Left kidney (tissue), 8 donors: Measurements from ENCODE around the gene CARF. TPM values are rescaled to one million over a fixed set of nuclear protein-coding genes. Genes with fewer than 3 reads are reported as not detected.
"Not testable (repeated sequence)": the region's sequence is repeated elsewhere in the genome, so short reads cannot be mapped to it uniquely, and the experiment has no call there.

Source experiments
- DNase-seq: peaks from one replicate; pipeline ENCODE4 v3.0.0-alpha.2; 2013
- long read RNA-seq, 8 donors: transcript quantifications; one replicate each; lab custom pipeline, GENCODE V29; 2026
- polyA plus RNA-seq: library from polyadenylated mRNA; unstranded; fragments of 120-200 nt; gene quantifications from one replicate; pipeline ENCODE4 v1.2.1, GENCODE V29; 2013; ENCODE audit not compliant: insufficient read length

The CARF gene, protein sequence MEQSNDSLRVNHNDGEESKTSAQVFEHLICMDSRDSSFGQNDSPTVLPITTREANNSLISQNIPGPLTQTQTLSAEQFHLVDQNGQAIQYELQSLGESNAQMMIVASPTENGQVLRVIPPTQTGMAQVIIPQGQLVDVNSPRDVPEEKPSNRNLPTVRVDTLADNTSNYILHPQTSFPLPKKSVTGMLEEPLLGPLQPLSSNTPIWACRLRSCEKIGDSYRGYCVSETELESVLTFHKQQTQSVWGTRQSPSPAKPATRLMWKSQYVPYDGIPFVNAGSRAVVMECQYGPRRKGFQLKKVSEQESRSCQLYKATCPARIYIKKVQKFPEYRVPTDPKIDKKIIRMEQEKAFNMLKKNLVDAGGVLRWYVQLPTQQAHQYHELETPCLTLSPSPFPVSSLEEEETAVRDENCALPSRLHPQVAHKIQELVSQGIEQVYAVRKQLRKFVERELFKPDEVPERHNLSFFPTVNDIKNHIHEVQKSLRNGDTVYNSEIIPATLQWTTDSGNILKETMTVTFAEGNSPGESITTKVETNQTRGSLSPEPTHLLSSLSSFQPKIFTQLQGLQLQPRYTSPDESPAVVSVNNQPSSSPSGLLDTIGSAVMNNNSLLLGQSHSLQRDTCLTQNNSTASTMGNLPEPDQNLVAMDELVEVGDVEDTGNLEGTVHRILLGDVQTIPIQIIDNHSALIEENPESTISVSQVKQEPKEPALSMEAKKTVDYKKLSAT
- 22.6 TPM for polyA plus RNA-seq
- long read RNA-seq, donor 1, partial matches to known transcripts = 0 of 1 reads
- long read RNA-seq, donor 1, other reads (novel, unspliced or antisense) = 0 of 1 reads
- long read RNA-seq, donor 2 = 0 reads
- long read RNA-seq, donor 3 = 0 reads
- long read RNA-seq, donor 4 = 0 reads
- long read RNA-seq, donor 5, partial matches to known transcripts = 0 of 1 reads
- long read RNA-seq, donor 5, other reads (novel, unspliced or antisense) = 0 of 1 reads
- long read RNA-seq, donor 6 = 0 reads
- long read RNA-seq, donor 7, partial matches to known transcripts = 5 of 5 reads
- long read RNA-seq, donor 7, other reads (novel, unspliced or antisense) = 0 of 5 reads
- long read RNA-seq, donor 8 = 0 reads

- peak; percentile 97 for DNase-seq
Measured at GRCh38 chr2:202911512-202912341, at the start of gene CARF, which contains the start of gene WDR12. TSS of gene CARF (plus strand) at chr2:202912275. CDS start at chr2:202941903, 29,628 bp downstream. TSS of gene WDR12 (minus strand) at chr2:202911673. CDS start at chr2:202911476, 197 bp downstream.

DNA sequence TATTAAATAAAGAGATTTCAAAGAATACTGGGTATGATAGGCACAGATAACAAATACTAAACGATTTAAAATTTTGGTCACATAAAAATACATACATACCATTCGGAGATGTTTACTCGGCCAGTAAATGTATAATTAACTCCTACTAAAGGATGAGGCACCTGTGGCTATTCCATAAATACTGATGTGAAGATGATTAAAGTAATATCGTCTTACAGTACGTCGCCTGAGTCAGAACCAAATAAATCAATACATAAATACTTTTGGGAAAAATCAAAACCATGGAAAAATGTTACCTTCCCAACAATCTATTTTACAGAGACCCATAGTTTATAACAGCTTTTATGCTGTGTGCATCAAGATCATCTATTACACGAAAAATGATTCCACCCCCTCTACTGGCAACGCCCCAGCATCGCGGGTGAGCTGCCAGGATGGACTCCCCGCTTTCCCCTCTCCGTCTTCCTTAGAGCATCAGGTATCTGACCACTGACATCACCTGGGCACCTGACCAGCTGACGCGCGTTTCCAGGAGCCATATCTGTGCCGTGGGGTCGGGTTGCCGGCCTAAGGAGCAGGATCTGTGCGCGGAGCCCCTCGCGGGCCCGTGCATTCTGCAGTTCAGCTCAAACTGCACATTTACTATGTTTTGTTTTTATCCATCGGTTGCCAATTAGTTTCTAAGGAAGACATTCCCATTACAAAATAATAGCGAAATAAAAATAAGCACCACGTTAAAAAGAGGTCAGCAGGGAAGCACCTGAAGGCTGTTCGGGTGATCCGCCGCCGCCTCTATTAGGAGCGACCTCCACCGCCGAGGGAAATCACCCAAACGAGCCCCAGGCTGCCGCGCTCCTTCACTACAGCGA lies 41.4 kb upstream of the CARF start:
- peak; percentile 82 for DNase-seq

GRCh38 chr2:202871300-202872141 lies 40.6 kb upstream of the CARF start, which contains the start of gene ICA1L:
TSS of gene ICA1L (minus strand) at chr2:202871766. CDS start at chr2:202829009, 42,757 bp downstream.
- DNase-seq = peak; percentile 83

DNA sequence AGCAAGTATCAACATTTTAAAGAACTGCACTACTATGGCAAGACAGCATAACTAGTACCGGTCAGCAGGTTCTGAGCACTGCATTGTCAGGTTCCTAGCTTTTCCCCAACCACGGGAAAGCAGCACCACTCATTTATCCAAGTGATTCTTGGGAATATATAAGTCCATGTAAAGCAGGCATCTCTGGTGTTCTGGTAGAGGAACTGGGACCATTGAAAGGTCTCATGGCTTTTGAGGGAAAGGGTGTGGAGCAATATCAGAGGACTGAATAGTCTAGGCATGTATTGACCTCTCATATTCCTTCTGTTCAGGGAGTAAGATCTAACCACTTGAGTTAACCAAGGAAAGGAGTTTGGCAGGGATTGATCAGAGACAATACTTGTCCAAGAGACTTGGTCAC lies 34.4 kb upstream of the CARF start:
- no peak for DNase-seq

- DNase-seq = no peak
Measured at GRCh38 chr2:202881570-202881969, 30.5 kb upstream of the CARF start.

DNA sequence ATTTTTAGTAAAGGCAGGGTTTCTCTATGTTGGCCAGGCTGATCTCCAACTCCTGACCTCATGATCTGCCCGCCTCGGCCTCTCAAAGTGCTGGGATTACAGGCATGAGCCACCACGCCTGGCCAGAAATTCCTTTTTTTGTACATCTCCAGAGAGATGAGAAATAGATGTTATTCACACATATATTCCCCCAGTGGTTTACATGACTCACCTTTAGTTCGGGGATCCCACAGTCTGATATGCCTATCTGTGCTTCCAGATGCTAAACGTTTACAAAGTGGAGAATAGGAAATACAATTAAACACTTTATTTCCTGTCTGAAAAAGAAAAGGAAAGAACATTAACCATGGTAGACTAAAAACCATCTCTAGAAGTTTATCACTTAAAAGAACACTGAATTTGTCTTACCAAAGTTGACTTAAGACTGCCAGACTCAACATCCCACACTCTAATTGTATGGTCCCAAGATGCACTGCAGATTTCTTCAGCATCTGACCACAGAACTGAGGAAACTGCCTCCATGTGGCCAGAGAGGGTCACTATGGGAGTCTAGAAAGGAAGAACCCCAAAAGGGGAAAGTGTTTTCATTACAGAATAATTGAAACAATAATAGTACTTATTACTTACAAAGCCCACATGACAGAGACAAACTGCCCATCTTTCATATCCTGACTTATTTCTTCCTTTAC lies 27.9 kb upstream of the CARF start:
- no peak for DNase-seq

DNA sequence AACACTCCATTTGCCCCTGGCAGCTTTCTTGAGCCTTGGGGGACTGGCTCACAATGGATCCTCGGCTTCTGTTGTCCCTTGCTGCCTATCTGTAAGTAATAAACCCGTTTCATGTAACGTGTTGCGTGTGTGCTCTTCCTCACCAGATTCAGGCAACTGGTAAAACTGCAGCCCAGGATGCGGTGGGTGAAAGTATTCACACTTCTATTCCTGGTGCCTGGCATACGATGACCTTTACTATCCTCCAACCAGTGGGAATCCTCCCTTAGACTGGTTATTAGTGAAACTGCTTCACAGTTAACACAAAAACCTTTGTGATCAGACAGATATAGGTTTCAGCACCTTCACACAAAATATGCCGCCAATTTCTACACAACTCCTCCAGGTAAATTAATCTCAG lies 26.9 kb upstream of the CARF start:
- no peak for DNase-seq

- not testable (repeated sequence) for DNase-seq
Measured at GRCh38 chr2:202905507-202905906, 6.6 kb upstream of the CARF start.

DNA sequence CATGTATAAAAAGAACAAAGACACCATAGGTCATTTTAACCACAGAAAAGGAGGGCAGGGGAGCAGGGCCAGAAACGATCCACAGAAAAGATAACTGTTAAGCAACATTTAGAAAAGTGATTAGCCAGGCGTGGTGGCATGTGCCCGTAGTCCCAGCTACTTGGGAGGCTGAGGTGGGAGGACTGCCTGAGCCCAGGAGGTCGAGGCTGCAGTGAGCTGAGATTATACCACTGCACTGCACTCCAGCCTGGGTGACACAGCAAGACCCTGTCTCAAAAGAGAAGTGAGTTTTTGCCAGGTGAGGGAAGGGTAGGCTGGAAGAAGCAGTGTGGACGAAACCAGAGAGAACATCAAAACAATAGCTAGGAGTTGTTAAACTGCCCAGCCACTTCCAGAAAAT lies 3.9 kb upstream of the CARF start:
- DNase-seq = no peak

DNA sequence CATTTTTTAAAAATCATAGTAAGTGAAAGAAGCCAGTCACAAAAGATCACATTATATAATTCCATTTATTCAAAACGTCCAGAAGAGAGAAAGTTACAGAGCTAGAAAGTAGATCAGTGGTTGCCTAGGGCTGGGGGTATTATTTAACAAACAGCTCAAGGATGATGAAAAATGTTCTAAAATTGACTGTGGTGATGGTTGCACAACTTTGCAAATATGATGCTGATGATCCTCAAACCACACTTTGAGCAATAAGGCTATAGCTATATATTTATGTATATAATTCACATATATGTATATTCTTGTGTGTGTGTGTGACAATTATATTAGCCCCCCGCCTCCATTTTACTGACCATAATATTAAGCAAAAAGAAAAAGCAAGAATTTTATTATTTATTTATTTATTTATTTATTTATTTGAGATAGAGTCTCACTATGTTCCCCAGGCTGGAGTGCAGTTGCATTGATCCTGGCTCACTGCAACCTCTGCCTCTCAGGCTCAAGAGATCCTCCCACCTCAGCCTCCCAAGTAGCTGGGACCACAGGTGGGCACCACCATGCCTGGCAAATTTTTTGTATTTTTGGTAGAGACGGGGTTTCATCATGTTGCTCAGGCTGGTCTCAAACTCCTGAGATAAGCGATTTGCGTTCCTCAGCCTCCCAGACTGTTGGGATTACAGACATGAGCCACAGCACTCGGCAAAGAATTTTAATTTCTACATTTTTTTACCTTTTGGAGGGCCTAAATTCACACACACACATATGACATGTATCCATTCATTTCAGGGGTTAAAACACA lies 2.5 kb upstream of the CARF start:
- no peak for DNase-seq

DNA sequence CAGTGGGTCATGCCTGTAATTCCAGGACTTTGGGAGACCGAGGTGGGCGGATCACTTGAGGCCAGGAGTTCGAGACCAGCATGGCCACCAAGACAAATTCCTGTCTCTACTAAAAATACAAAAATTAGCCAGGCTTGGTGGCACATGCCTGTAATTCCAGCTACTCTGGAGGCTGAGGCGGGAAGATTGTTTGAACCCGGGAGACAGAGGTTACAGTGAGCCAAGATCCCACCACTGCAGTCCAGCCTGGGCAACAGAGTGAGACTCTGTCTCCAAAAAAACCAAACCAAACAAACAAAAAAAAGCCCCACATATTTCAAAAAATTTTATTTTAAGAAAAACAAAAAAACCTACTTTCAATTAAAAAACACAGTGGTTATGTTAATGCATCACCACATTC lies 1.8 kb upstream of the CARF start:
- DNase-seq = not testable (repeated sequence)

- no peak for DNase-seq
Measured at GRCh38 chr2:202910698-202911097, 1.4 kb upstream of the CARF start.

DNA sequence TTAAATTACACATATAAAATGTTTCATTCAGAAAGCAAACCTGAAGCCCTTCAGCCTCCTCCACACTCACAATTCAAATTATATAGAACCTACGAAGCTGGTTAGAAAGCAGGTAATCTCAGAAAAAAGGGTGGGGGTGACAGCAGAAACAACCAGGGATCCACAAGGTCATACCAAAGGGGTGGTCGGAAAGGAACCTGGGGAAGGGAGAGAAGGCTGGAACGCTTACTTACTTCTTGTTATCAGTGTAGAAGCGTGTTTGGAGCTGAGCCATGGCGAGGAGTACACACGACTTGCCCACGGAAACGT lies 918 bp upstream of the CARF start:
- DNase-seq = no peak

DNA sequence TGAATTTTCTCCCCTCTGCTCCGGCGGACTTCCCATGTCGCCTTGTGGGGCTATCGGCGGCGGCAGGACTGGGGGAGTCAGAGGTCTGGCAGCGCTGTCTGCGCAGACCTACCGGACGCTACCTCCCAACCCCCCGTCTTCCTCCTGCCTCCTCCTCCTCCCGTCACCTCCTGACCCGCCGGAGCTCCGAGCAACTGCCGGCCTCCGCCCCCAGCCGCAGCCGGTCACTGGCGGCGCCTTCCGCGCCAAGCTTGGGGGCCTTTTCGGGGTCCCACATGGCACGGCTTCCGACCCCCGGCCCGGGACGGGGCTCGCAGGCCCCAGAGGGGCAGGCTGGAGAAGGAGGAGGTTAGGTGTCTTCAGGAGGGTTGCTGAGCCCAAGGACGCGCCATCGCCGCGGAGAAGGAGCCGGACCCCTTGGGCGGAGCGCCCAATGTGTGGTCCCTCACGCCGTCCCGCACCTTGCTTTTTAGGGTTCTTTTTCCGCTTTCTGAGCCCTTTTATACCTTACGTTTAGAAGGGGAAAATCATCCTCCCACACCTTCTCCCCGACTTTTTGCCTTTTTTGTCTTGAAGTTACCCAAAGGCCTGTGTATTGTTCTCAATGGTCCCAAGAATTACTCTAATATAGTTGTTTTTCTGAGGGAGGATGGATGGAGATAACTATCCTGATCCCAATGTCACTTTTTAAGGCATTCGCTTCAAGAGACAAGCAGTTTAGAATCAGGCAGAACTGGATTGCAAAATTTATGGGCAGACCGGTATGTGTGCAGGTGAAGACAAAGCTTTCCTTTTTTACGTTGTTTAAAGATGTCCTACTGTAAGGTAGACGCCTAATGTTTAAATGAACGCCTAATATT lies 497 bp downstream of the CARF start:
- peak; percentile 13 for DNase-seq

DNA sequence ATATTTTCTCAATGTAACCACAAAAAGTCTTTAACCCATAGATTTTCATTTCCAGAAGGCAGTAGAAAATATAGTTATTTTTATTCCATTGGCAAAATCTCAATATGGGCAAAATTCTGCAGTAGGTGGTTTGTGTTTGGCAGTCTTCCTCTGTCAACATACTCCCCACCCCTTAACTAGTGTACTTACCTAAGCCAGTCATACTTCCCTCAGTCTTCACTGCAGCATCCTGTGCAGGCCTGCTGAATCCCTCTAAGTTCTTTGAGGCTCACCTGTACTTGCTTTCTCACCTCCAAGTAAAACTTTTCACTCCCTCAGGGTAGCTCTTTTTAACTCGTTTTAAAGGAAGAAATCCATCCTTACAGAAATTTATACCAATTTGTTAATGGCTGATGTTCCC lies 6.8 kb downstream of the CARF start:
- no peak for DNase-seq

- no peak for DNase-seq
Measured at GRCh38 chr2:202932425-202933138, 20.5 kb downstream of the CARF start.

GRCh38 chr2:202933139-202933510 lies 21.1 kb downstream of the CARF start:
- no peak for DNase-seq
